NCI-H1694 treated with DMSO at 0.1 percent for 48 hours (cell line): ENCODE results near the gene PLCH1.

Source experiments
- DNase-seq: peaks from one replicate; lab custom pipeline; 2025; lab: John Stamatoyannopoulos, UW

The PLCH1 gene, protein sequence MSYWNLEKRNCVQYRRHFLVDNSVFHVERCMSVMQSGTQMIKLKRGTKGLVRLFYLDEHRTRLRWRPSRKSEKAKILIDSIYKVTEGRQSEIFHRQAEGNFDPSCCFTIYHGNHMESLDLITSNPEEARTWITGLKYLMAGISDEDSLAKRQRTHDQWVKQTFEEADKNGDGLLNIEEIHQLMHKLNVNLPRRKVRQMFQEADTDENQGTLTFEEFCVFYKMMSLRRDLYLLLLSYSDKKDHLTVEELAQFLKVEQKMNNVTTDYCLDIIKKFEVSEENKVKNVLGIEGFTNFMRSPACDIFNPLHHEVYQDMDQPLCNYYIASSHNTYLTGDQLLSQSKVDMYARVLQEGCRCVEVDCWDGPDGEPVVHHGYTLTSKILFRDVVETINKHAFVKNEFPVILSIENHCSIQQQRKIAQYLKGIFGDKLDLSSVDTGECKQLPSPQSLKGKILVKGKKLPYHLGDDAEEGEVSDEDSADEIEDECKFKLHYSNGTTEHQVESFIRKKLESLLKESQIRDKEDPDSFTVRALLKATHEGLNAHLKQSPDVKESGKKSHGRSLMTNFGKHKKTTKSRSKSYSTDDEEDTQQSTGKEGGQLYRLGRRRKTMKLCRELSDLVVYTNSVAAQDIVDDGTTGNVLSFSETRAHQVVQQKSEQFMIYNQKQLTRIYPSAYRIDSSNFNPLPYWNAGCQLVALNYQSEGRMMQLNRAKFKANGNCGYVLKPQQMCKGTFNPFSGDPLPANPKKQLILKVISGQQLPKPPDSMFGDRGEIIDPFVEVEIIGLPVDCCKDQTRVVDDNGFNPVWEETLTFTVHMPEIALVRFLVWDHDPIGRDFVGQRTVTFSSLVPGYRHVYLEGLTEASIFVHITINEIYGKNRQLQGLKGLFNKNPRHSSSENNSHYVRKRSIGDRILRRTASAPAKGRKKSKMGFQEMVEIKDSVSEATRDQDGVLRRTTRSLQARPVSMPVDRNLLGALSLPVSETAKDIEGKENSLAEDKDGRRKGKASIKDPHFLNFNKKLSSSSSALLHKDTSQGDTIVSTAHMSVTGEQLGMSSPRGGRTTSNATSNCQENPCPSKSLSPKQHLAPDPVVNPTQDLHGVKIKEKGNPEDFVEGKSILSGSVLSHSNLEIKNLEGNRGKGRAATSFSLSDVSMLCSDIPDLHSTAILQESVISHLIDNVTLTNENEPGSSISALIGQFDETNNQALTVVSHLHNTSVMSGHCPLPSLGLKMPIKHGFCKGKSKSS (N-terminal part only)

GRCh38 chr3:155744626-155745324, at the start of gene PLCH1:
Gene PLCH1, minus strand, starts transcription at chr3:155745071. Its CDS starts 40,847 bp downstream, at chr3:155704224.
- peak; percentile 41 for DNase-seq

DNA sequence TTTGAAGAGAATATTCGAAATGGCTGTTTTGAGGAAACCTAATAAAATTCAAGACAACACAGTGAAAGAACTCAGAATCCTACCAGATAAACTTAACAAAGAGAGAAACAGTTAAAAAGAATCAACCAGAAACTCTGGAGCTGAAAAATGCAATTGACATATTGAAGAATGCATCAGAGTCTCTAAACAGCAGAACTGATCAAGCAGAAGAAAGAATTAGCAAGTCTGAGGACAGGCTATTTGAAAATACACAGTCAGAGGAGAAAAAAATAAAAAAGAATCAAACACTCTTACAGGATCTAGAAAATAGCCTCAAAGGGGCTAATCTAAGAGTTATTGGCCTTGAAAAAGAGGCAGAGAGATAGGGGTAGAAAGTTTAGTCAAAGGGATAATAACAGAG, 47.7 kb upstream of the PLCH1 start:
- DNase-seq: no peak

DNA sequence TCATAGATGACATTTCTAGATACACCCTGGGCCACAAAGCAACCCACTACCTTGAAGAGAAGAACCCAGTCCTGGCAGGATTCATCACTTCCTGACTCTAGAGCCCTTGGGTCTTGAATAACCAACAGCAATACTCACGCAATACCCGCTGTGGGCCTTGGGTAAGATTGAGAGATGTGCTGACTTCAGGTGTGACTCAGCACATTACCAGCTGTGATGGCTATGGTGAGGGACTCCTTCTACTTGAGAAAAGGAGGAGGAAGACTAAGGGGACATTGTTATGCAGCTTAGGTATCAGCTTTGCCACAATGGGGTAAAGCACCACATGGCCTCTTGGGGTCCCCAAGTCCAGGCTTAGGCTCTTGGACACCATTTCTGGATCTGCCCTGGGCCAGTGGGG, 46.3 kb upstream of the PLCH1 start:
- DNase-seq: no peak

DNA sequence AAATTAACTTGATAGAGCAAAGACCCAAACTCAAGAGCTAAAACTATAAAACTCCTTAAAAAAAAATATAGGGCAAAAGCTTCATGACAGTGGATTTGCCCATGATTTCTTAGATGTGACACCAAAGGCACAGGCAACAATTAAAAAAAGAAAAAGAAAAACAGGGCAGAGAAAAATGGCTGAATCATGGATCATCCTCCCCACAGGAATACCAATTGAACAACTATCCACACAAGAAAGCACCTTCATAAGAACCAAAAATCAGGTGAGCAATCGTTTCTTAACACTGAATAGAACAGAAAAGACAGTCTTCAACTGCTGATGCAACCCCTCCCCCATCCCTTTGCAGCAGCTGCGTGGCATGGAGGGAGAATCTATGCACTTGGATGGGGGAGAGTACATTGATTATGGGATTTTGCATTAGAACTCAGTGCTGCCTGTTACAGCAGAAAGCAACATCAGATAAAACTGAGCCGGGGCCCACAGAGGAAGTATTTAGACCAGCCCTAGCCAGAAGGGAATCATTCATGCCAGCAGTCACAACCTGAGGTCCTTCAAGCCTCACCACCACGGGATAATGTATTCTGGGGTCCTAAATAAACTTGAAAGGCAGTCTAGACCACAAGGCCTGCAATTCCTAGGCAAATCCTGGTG, 45.5 kb upstream of the PLCH1 start:
- DNase-seq: no peak

- no peak for DNase-seq
Measured at GRCh38 chr3:155785662-155786295, 40.9 kb upstream of the PLCH1 start.

- DNase-seq: no peak
Measured at GRCh38 chr3:155782390-155782953, 37.6 kb upstream of the PLCH1 start.

DNA sequence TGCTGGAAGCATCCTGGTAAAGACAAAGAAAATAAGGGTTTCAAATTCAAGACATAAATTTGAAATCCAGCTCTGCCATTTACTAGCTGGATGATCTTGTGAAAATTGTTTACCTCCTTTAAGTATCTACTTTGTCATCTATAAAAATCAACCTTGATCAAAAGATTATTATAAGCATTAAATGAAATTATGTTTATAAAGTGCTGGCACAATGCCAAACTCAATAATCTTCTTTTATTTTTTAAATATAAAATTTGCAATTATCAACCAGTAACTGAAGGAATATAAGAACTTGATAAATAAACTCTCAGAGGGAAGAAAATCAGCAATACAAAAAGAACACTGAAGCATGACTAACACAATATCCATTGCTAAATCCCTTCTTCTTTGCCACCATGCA, 35.4 kb upstream of the PLCH1 start:
- DNase-seq: no peak

GRCh38 chr3:155778462-155778861, 33.6 kb upstream of the PLCH1 start:
- DNase-seq: no peak

- DNase-seq: no peak
Measured at GRCh38 chr3:155772801-155773200, 27.9 kb upstream of the PLCH1 start.

DNA sequence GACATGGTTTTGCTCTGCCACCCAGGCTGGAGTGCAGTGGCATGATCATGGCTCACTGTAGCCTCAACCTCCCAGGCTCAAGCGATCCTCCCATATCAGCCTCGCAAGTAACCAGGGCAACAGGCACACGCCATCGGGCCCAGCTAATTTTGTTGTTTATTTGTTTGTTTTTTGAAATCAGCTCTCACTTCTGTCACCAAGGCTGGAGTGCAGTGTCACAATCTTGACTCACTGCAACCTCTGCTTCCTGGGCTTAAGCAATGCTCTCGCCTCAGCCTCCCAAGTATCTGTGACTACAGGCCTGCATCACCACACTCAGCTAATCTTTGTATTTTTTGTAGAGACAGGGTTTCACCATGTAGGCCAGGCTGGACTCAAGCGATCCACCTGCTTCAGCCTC, 26.3 kb upstream of the PLCH1 start:
- DNase-seq: no peak

- DNase-seq: no peak
Measured at GRCh38 chr3:155766206-155766605, 21.3 kb upstream of the PLCH1 start.

DNA sequence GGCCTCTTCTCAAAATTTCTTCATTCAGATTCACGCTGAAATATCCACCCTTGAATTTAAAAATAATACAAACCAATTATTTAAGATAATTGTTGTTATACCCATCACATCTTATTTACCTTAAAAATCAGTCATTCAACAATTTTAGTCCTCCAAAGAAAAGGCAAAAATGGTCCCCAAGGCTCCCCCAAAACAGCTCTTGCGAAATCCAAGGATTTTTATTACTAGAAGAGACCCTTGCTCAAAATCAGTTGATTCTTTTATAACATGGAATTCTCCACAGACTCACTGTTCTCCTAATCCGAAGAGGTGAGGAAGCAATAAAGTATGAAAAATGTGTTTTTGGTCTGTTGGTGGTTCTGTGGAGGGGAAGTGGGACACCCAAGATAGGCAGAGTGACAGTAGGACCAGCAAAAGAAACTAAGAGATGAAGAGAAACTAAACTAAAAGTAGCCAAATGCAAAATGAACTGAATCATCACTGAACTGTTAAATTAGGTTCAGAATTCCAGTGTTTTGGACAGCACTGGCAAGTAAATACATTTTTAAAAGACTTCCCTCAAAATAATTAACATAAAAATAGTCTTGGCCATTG, 19.1 kb upstream of the PLCH1 start:
- no peak for DNase-seq

DNA sequence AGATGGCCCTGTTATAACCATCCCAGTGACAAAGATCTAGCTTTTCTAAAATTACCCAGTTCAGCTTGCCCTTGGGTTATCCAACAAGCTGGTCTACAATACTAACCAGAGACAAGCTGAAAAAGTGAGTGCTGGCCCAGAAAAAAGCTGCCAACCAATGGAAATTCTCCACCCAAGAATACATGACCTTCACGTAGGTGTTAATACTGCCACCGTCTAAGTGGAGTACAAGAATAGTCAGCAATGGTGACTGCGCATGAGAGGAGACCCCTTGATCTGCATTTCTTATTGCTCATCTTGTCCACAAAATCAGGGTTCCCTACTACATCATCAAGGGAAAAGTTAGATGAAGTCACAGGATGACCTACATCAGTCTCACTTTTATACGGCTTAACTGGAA, 15.8 kb upstream of the PLCH1 start:
- DNase-seq: no peak

GRCh38 chr3:155757577-155757976, 12.7 kb upstream of the PLCH1 start:
- DNase-seq: no peak

- DNase-seq: peak; percentile 79
Measured at GRCh38 chr3:155753038-155753639, 8.3 kb upstream of the PLCH1 start.

- peak; percentile 48 for DNase-seq
Measured at GRCh38 chr3:155748611-155749365, 3.9 kb upstream of the PLCH1 start.

GRCh38 chr3:155747946-155748290, 3.0 kb upstream of the PLCH1 start:
- DNase-seq: peak; percentile 38

GRCh38 chr3:155747286-155747945, 2.5 kb upstream of the PLCH1 start:
- DNase-seq: peak; percentile 38
